Measurements from ENCODE around the gene HES5.
"Not testable (repeated sequence)": the region's sequence is repeated elsewhere in the genome, so short reads cannot be mapped to it uniquely, and the experiment has no call there.

HES5 gene, protein sequence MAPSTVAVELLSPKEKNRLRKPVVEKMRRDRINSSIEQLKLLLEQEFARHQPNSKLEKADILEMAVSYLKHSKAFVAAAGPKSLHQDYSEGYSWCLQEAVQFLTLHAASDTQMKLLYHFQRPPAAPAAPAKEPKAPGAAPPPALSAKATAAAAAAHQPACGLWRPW

DNA sequence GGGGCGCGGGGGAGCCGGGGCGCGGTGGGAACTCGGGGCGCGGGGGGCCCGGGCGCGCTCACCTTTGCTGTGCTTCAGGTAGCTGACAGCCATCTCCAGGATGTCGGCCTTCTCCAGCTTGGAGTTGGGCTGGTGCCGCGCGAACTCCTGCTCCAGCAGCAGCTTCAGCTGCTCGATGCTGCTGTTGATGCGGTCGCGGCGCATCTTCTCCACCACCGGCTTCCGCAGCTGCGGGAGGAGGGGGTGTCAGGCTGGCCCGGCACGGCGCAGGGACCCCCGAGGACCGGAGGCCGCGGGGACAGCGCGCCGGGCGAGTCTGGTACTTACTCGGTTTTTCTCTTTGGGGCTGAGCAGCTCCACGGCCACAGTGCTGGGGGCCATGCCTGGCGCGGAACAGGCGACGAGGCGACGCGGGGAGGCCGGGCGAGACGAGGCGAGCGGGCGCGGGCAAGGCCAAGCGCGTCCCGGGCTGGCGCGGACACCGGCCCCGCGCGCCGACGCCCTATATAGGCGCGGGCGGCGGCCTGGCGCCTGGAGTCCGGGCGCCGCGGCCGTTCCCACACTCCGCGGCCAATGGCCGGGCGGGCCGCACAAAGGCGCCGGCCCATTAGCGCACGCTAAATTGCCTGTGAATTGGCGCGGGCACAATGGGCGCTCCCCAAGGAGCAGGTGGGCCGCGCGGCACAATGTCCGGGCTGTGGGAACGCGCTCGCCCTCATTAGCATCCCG, at the start of gene HES5:
TSS of gene HES5 (minus strand) at position 480 of the 729 bp plus-strand sequence. CDS start at position 381, 99 bp downstream.
- DNase-seq (ENCODE audit: low spot score): no peak

DNA sequence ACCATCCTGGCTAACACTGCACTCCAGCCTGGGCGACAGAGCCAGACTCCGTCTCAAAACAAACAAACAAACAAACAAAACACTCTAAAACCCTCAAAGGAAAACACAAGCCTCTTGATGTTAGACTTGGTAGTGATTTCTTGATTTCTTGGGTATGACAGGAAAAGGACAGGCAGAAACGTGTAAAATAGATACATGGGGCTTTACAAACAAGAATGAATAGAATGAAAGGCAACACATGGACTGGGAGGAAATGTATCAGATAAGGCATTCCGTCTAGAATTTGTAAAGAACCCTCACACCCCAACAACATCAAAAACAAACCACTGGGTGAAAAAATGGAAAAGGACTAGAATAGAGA, 48.7 kb upstream of the HES5 start:
- no peak for DNase-seq (ENCODE audit: low spot score)

DNA sequence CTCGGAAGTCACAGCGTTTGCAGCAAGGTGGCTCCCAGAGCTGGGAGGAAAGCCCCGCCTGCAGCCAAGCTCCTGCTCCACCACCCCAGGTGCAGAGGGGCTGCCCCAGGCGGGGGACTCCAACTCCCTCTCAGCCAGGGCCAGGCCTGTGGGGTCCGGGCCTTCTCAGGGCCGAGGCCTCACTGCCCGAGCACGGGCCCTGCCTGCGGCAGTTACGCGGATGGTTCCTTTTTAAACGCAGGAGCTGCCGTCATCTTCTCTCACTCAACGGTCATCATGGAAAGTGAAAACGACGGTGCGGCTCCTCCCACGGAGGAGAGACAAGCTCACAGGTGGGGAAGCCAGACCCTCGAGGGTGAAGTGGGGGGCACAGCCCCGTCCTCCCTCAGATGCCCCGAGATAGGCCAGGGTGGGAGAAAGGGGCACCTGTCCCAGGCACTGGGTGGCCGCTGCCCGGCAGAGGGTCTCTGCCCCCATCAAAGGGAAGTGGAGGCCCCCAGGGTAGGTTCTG, 47.6 kb upstream of the HES5 start:
- not testable (repeated sequence) for DNase-seq (ENCODE audit: low spot score)

DNA sequence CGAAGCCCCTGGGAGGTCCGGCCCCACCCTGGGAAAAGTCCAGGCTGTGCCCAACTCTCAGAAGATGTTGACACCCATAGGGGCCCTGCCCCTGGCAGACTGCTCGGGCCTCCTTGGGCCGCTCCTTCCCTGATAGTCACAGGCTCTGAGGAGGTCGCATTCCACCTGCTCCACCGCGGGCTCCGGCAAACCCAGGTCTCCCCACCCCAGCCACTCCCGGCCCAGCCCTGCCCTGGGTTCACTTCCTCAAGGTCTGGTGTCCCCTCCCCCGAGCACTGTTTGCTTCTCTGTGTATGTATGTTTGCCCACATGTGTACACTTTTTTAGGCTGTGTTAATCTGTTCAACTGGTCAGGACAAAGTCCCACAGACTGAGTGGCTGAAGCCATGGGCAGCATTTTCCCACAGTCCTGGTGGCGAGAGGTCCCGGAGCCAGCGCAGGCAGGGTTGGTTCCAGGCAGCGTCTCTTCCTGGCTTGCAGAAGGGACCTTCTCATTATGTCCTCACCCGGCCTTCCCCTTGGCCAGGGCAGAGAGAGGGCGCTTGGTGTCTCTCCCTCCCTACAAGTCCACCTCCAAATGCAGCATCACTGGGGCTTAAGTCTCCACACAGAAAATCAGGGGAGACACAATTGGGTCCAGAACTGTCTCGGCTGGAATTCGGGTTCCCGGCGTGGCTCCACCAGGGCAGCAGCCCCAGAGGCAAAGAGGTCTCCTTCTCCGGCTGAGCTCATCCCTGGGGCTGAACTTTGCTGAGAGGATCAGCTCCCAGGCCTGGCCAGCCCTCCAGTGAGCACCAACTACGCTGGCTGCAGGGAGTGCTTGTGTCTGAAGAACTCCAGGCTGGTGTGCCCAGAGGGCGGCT, 46.0 kb upstream of the HES5 start:
- DNase-seq (ENCODE audit: low spot score): peak; percentile 86

DNA sequence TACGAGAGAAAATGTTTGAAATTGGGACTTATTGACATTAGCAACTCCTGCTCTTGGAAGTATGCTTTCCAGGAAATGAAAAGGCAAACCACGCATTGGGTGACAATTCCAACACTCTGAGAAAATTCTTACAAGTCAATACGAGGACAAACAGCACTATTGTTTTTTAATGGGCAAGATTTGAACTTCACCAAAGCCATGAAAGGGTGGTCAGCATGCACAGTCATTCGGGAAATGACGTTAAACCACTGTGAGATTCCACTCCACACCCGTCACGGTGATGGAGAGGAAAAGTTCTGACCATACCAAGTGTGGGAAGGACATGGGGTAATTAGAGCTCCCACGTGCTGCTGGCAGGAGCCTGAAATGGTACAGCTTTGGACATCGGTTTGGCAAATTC, 44.3 kb upstream of the HES5 start:
- DNase-seq (ENCODE audit: low spot score): no peak

DNA sequence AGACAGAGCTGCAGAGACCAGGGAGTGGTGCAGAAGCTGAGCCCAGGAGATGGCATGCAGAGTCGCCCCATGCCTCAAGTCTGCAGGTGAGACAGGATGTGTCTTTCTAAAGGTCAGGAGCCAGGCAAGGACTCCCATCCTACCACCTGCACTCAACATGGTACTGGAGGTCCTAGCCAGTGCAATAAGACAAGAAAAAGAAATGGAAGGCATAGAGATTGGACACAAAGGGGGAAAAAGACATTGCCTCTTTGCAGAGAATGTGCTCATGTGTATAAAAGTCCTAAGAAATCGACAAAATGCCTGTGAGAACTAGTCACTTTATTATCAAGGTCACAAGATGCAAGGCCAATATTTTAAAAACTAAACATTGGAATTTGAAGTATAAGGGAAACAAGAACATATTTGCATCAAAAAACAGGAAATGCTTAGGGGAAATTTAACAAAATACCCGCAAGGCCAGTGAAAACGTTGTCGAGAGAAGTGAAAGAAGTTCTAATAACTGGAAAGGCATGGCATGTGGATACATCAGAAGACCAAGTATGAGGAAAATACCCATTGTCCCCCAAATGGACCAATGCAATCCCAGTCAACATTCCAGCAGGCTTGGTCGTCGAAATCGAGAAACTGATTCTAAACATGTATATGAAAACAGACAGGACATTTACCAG, 43.3 kb upstream of the HES5 start:
- no peak for DNase-seq (ENCODE audit: low spot score)

DNA sequence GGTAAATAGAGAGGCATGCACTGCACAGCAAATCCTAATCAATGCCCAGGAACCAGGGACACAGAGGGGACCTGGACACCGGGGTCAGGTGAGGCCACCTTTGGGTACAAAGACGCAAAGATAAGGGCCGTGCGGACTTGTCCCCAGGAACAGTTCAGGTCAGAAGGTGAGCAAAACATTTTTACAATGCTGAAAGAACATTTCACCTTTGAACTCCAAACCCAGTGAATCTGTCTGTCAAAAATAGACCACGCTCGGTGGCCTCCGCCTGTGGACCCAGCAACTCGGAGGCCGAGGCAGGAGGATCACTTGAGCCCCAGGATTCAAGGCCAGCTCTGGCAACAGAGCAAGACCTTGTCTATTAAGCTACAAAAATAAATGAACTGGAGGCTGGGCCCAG, 41.3 kb upstream of the HES5 start:
- no peak for DNase-seq (ENCODE audit: low spot score)

DNA sequence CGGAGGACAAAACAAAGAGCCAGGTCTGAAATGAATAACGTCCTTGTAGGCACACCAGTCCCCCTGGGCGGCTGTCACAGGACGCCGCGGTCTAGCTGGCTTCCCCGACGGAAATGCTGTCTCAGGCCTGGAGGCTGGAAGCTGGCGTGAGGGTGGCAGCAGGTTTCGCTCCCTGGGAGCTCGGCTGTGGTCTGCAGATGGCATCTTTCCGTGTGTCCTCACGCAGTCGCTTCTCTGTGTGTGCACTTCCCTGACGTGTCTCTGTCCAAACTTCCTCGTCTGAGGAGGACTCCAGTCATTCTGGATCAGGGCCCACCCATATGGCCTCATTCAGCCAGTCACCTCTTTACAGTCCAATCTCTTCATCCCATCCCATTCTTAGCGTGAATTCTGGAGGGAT, 40.3 kb upstream of the HES5 start:
- DNase-seq (ENCODE audit: low spot score): no peak

DNA sequence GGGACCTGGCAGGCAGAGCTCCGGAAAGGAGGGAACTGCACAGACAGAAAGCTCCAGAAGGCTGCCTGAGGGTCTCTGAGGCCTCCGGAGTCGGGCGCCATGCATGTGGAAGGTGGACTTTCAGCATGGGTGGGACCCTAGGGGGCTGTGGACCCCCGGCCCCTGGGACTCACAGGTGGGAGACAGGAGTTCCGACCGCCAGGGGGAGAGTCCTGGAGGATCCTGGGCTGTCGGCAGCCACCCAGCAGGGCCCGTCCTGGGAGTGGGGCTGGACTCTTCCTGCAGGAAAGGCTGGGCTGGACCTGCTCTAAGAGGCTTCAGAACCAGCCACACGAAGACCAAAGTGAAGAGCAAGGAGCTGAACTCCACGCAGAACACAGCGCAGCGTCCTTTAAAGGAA, 39.6 kb upstream of the HES5 start:
- not testable (repeated sequence) for DNase-seq (ENCODE audit: low spot score)

DNA sequence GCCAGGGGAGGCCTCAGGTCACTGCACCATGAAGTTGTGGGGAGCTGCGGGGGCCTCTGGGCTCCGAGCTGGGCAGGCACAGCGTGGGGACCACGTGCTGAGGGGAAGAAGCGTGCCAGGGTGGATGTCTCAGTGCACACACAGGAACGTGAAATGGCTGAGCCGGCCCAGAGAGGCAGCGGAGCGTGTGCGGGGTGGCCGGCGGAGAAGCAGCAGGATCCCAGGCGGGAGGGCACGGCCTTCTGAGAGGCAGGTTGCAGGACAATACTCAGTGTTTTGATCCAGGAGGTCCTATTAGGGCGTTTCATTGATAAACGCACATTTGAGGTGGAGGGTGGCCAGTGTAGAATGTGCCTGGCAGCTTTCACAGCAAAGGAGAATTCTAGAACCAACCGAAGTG, 39.0 kb upstream of the HES5 start:
- DNase-seq (ENCODE audit: low spot score): no peak

DNA sequence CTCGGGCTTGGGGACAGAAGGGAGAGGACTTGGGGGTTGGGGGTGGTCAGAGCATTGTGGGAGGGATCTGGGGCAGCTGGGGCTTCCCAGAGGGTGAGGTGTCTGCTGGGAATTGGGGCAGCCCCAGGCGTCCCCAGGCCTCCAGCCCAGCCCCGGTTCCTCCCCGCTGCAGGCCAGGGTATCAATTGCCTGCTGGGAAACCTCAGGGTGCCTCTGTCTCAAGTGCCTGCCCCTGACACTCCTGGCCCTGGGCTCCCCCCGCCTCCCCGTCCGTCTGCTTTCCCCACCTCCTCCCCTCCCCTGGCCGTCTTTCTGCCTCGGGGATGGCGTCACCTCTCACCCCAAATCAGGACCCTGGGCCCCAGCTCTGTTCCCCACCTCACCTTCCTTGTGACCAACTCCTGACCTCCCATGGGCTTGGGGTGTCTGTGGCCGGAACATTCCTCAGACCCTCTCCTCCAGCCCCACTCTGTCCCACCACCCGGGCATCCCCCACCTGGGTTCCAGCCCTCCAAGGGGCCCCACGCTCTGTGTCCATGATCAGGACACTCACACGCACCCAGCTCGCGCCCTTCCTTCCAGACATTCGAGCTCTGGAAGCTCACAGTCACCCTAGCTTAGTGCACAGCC, 38.2 kb upstream of the HES5 start:
- not testable (repeated sequence) for DNase-seq (ENCODE audit: low spot score)

DNA sequence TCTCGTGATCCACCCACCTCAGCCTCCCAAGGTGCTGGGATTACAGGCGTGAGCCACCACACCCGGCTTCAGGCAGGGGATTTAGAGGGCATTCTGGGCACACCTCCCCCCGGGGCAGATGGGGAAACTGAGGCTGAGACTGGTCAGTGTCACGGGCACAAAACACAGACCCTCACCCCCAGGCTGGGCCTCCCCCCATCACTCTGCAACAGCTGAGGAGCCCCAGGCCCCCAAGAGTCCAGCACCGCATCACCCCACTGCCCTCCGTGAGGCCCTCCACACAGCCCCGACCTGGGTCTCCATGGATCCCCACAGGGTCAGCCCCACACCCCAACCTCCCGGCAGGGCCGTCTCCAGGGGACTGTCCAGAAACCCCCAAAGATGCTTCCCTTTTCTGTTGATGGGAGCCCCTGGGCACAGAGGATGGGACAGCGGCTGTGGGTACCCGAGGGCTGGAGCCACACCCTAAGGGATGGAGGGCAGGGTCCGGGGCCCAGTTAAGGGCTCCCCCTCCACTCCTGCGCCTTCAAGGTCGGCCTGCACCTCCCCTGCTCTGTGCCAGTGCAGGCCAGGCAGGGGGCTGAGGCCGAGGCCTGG, 37.1 kb upstream of the HES5 start:
- no peak for DNase-seq (ENCODE audit: low spot score)

DNA sequence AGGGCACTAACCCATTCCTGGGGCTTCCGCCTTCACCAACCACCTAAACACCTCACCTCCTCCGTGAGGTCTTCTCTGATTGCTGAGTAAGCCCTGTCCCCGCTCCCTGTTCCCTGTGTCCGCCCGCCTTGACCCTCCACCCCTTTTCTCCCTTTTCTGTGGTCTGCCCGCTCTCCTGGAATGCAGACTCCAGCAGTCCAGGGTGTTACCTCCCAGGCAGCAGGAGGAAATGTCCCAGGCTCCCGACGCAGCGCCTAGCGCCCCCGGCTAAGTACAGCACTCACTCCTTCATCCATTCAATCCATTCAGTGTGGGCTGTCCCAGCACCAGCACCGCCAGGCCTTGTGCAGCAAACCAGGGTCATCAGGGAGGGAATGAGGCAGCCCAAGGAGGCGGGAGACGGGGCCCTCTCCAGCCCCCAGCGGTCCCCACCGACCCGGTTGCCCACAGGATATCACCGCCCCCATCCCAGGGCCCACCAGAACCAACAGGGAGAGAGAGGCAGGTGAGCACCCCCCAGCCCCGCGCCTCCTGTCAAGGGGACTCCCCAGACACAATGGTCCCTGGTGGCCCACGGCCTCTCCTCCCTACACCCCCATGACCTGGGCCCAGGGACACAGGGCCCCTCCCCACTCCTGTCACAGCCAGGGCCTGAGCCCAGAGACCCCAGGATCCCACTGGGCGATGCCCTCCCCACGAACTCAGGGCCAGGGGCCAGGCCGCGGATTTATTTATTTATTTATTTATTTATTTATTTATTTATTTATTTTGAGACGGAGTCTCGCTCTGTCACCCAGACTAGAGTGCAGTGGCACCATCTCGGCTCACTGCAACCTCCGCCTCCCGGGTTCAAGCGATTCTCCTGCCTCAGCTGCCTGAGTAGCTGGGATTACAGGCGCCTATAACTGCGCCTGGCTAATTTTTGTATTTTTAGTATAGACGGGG, 36.3 kb upstream of the HES5 start:
- no peak for DNase-seq (ENCODE audit: low spot score)

DNA sequence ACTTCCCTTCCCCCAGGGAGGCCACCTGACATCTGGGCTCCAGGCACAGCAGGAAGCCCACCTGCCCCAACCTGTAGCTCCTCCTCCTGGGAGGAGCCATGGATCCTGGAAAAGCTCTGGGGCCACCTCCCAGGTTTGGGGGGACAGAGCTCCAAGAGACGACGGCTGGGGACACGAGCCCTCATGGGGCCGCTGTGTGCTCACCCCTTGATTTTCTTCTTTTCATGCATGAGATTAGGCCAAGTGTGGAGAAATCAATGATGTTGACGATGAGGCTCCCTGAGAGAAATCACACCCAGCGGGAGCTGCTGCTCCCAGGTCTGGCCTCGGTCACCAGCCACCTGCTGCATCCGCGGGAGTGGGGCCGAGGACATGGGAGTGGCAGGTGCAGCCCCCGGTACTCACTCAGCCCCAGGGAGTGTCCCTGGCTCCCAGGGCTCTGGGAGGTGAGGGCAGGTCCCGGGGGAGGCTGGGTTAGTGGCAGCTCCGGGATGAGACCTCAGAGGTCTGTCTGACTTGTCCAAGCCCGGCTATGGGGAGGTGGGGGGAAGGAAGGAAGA, 34.8 kb upstream of the HES5 start:
- DNase-seq (ENCODE audit: low spot score): no peak

DNA sequence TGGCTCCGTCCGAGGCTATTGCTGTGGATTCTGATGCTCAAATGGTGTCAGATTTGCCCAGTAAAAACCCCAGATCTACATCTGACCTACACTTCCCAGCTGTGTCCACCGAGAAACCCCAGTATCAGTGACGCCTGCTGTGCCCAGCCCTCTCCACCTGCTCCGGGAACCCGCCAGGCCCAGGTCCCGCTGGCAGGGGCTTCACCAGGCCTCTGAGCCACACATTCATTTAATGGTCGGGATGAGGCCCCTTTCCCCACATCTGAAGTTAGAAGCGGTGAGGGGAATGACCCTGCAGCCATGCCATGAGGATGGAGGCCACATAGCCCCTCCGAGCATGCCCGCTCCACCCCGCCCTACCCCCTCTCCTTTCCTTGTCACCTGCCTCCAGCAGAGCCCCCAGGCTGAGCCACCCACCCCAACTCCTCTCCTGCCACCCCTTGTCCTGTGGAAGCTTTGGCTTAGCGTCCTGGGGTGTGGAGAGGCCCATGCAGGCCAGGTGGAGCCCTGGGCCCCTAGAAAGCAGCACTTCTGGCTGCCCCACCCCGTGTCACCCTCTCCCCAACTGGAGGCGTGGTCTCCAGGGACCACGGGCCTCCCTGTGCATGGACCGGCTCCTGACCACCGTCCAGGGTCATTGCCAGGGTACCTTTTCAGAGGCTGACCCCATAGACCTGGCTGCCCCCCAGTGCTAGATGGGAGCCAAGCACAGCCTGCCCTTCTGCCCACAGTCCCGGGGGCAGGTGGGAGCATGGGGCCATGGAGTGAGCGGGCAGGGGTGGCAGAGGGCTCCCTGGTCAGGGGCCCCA, 34.1 kb upstream of the HES5 start:
- DNase-seq (ENCODE audit: low spot score): no peak

DNA sequence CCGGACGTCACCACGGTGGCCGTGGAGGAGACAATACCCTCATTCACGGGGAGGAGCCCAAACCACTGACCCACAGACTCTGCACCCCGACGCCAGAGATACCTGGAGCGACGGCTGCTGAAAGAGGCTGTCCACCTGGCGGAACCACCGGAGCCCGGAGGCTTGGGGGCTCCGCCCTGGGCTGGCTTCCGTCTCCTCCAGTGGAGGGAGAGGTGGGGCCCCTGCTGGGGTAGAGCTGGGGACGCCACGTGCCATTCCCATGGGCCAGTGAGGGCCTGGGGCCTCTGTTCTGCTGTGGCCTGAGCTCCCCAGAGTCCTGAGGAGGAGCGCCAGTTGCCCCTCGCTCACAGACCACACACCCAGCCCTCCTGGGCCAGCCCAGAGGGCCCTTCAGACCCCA, 33.1 kb upstream of the HES5 start:
- no peak for DNase-seq (ENCODE audit: low spot score)

DNA sequence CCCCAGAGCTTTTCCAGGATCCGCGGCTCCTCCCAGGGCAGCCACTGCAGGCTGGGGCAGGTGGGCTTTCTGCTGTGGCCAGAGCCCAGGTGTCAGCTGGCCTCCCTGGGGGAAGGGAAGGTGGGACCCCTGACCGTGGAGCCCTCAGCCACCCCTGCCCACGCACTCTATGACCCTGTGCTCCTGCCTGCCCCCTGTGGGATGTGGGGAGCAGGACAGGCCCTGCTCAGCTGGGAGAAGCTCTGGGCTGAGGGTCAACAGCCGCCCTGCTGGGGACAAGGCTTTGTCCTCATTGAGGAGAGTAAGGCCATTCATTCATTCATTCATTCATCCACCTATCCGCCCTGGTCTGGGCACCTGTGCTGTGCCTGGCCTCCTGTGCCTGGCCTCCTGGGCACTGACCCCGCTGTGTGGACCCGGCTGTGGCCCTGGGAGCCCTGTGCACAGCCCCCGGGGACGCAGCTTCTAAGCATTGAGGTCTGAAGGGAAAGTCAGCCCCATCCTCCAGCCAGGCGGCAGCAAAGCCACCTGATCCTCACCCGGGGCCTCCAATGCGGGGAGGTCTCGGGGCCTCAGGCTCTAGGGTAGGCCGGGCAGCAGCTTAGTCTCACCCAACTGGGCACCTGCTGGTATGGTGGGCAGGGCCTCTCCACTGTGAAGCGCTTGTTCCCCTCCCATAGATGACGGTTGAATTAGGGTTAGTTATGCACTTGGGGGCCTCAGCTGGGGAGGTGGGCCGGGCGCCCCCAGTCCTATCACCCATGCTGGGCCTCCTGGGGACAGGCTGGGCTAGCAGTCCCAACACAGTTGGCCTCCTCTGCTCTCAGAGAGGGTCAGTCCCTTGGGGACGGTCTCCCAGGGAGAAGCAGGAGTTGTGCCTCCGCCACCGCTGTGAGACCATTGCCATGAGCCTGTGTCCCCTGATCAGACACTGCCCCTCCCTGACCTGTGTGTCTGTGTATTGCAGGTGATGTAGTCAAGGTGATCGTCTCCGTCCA, 32.1 kb upstream of the HES5 start:
- DNase-seq (ENCODE audit: low spot score): no peak

DNA sequence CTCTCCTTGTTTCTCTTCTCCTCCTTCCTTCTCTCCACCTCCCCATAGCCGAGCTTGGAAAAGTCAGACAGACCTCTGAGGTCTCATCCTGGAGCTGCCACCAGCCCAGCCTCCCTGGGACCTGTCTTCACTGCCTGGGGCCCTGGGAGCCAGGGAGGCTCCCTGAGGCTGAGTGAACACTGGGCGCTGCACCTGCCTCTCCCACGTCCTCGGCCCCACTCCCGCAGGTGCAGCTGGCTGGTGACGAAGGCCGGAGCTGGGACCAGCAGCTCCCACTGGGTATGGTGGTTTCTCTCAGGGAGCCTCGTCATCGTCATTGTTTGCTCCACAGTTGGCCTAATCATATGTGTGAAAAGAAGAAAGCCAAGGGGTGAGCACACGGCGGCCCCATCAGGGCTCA, 31.4 kb upstream of the HES5 start:
- DNase-seq (ENCODE audit: low spot score): no peak
